ENCODE measurements around the gene VPS35.
A peak's percentile ranks its signal among the peaks of the same experiment; 100 is the strongest.

- no peak for TF ChIP-seq SPI1 (IDR thresholded peaks at IDR 0.05; ENCODE audit: low read depth, low read length)
- peak; percentile 66 for TF ChIP-seq POLR2A (IDR thresholded peaks at IDR 0.05; ENCODE audit: low read depth, low read length)
- TF ChIP-seq TAF1 (IDR thresholded peaks at IDR 0.05; ENCODE audit: low read depth, low read length): peak; percentile 58; the same call in 1 of the 2 replicates
- TF ChIP-seq POLR2AphosphoS5 (IDR thresholded peaks at IDR 0.05; ENCODE audit: low read depth, low read length): 0 out of 2 replicates have a peak, but pooled peaks have one; percentile 35
- no peak for TF ChIP-seq PAX5 (IDR thresholded peaks at IDR 0.05; ENCODE audit: insufficient read depth, low read length, severe bottlenecking)
Measured at GRCh38 chr16:46621006-46621933, 67.7 kb downstream of the VPS35 start, which contains the start of gene SHCBP1.
